ENCODE data around the gene SLC16A10. TPM values are rescaled to one million over a fixed set of nuclear protein-coding genes. Genes with fewer than 3 reads are reported as not detected.
A peak's percentile ranks its signal among the peaks of the same experiment; 100 is the strongest.

SLC16A10 gene
- total and polyA plus RNA-seq, 2 experiments from 2014 or later, result 12.1 to 30.9 TPM

DNA sequence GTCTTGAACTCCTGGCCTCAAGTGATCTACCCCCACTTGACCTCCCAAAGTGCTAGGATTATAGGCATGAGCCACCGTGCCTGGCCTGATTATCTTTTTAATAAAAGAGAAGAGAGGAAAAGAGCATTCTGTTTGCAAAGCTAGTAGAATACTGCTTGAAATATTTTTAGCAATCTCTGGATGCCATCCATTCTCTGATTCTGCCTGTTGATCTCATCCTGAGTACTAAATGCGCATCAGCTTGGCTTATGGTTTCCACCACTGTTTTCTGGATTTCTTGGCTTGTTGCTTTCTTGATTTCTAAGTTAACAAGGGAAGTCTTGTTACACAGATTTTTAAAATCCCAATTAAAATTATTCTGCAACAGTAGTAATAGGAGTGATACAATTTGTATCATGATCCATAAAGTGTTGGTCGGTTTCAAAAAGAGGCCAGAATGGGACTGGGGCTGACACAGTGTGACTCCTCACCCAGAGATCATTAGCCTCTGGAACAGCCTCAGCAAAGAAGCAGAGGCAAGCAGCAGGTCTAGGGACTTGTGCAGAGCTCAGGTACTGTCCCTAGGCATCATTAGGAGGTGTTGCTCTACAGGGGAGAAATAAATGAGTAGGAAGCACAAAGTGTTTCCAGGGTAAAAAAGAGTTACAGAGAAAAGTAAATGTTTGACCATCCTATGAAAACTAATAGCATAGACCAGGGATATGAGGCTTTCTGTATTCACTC is 17.8 kb upstream of the SLC16A10 start:
- DNase-seq (ENCODE audit: low spot score) (no peak), ATAC-seq (no peak)
- Histone ChIP-seq H3K9me2 (ENCODE audit: insufficient read depth) (no peaks in the 10 kb centered on the region), H3K79me2 (replicated peaks; ENCODE audit: insufficient read depth) (no peaks in the 10 kb centered on the region), H3K36me3 (ENCODE audit: insufficient read depth) (no peaks in the 10 kb centered on the region), H3K27ac (ENCODE audit: low read depth) (no peak overlapping the region), H3K4me3 (no peak overlapping the region), H3K4me2 (no peak overlapping the region), H2AFZ (peak overlapping the region; percentile 57; the same call in 1 of the 2 replicates), H3F3A (replicated peaks; ENCODE audit: low read depth) (no peaks in the 10 kb centered on the region), H3K27me3 (ENCODE audit: insufficient read depth) (no peaks in the 10 kb centered on the region), H4K20me1 (replicated peaks; ENCODE audit: insufficient read depth) (no peaks in the 10 kb centered on the region), H3K4me1 (ENCODE audit: insufficient read depth) (no peaks in the 10 kb centered on the region)
- Mint-ChIP-seq H3K9me3 (peaks cover 4% of the 10 kb centered on the region; the same call in 2 of the 3 replicates), H3K4me3 (no peak overlapping the region), H3K4me1 (peaks cover 9% of the 10 kb centered on the region; the same call in 1 of the 3 replicates), H3K27me3 (ENCODE audit: insufficient read depth, low read depth, poor library complexity) (peaks cover 11% of the 10 kb centered on the region), H3K27ac (no peak overlapping the region), H3K36me3 (ENCODE audit: low read depth) (no peaks in the 10 kb centered on the region)
- TF ChIP-seq POLR2AphosphoS5 (IDR thresholded peaks at IDR 0.05; ENCODE audit: low read depth) (no peak), STAT1 (IDR thresholded peaks at IDR 0.05; ENCODE audit: unreplicated experiment) (no peak), JUNB (IDR thresholded peaks at IDR 0.05; ENCODE audit: unreplicated experiment) (no peak), NANOG (IDR thresholded peaks at IDR 0.05; ENCODE audit: borderline replicate concordance) (no peak), ZNF114 (CRISPR knock-in tag; IDR thresholded peaks at IDR 0.05) (no peak), CREB1 (CRISPR knock-in tag; IDR thresholded peaks at IDR 0.05; ENCODE audit: low read depth) (no peak), EZH2phosphoT487 (IDR thresholded peaks at IDR 0.05; ENCODE audit: unreplicated experiment) (no peak), ZNF331 (CRISPR knock-in tag; IDR thresholded peaks at IDR 0.05; ENCODE audit: low read depth) (no peak)
- TF ChIP-seq, protein P1, sequence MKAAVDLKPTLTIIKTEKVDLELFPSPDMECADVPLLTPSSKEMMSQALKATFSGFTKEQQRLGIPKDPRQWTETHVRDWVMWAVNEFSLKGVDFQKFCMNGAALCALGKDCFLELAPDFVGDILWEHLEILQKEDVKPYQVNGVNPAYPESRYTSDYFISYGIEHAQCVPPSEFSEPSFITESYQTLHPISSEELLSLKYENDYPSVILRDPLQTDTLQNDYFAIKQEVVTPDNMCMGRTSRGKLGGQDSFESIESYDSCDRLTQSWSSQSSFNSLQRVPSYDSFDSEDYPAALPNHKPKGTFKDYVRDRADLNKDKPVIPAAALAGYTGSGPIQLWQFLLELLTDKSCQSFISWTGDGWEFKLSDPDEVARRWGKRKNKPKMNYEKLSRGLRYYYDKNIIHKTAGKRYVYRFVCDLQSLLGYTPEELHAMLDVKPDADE (IDR thresholded peaks at IDR 0.05), result no peak
- TF ChIP-seq, protein P2, sequence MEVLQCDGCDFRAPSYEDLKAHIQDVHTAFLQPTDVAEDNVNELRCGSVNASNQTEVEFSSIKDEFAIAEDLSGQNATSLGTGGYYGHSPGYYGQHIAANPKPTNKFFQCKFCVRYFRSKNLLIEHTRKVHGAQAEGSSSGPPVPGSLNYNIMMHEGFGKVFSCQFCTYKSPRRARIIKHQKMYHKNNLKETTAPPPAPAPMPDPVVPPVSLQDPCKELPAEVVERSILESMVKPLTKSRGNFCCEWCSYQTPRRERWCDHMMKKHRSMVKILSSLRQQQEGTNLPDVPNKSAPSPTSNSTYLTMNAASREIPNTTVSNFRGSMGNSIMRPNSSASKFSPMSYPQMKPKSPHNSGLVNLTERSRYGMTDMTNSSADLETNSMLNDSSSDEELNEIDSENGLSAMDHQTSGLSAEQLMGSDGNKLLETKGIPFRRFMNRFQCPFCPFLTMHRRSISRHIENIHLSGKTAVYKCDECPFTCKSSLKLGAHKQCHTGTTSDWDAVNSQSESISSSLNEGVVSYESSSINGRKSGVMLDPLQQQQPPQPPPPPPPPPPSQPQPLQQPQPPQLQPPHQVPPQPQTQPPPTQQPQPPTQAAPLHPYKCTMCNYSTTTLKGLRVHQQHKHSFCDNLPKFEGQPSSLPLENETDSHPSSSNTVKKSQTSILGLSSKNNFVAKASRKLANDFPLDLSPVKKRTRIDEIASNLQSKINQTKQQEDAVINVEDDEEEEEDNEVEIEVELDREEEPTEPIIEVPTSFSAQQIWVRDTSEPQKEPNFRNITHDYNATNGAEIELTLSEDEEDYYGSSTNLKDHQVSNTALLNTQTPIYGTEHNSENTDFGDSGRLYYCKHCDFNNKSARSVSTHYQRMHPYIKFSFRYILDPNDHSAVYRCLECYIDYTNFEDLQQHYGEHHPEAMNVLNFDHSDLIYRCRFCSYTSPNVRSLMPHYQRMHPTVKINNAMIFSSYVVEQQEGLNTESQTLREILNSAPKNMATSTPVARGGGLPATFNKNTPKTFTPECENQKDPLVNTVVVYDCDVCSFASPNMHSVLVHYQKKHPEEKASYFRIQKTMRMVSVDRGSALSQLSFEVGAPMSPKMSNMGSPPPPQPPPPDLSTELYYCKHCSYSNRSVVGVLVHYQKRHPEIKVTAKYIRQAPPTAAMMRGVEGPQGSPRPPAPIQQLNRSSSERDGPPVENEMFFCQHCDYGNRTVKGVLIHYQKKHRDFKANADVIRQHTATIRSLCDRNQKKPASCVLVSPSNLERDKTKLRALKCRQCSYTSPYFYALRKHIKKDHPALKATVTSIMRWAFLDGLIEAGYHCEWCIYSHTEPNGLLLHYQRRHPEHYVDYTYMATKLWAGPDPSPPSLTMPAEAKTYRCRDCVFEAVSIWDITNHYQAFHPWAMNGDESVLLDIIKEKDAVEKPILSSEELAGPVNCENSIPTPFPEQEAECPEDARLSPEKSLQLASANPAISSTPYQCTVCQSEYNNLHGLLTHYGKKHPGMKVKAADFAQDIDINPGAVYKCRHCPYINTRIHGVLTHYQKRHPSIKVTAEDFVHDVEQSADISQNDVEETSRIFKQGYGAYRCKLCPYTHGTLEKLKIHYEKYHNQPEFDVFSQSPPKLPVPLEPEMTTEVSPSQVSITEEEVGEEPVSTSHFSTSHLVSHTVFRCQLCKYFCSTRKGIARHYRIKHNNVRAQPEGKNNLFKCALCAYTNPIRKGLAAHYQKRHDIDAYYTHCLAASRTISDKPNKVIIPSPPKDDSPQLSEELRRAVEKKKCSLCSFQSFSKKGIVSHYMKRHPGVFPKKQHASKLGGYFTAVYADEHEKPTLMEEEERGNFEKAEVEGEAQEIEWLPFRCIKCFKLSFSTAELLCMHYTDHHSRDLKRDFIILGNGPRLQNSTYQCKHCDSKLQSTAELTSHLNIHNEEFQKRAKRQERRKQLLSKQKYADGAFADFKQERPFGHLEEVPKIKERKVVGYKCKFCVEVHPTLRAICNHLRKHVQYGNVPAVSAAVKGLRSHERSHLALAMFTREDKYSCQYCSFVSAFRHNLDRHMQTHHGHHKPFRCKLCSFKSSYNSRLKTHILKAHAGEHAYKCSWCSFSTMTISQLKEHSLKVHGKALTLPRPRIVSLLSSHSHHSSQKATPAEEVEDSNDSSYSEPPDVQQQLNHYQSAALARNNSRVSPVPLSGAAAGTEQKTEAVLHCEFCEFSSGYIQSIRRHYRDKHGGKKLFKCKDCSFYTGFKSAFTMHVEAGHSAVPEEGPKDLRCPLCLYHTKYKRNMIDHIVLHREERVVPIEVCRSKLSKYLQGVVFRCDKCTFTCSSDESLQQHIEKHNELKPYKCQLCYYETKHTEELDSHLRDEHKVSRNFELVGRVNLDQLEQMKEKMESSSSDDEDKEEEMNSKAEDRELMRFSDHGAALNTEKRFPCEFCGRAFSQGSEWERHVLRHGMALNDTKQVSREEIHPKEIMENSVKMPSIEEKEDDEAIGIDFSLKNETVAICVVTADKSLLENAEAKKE (CRISPR knock-in tag; IDR thresholded peaks at IDR 0.05), result no peak

Measured in GM23338 (cell line).